ENCODE data around the gene ANKH. TPM values are rescaled to one million over a fixed set of nuclear protein-coding genes. Genes with fewer than 3 reads are reported as not detected.

ANKH gene
- total RNA-seq, 1 experiment from 2014 or later: 4.7 TPM

DNA sequence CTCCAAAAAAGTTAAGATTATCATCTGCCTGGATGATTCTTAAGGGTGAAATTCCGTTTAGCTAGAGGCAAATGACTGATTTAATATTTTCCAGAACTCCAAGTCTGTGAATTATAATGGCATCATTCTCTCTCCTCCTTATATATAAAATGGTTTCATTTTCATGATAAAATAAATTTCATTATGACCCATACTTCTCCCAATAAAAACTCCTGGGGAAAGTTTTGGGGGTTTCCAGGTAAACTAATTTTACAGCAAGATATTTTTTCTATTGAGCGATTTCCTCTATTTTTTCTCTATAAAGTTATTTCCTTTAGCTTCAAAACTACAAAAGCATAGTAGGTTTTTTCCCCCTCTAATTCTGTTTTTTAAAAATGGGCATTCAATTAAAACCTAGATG lies 214.7 kb downstream of the ANKH start:
- POLR2A ChIA-PET: no interaction called here
- intact Hi-C loops (cut with micrococcal nuclease; ENCODE audit: unreplicated experiment): no loop called here
- DNase-seq: no peak

GRCh38 chr5:14655146-14655741 lies 216.3 kb downstream of the ANKH start:
- BruUV-seq (replicated peaks): no TSS peak
- Mint-ChIP-seq H3K4me1 (ENCODE audit: low read depth, unreplicated experiment) (no peaks in the 10 kb centered on the region), H3K27ac (ENCODE audit: unreplicated experiment) (no peak overlapping the region), H3K4me3 (ENCODE audit: unreplicated experiment) (no peak overlapping the region), H3K36me3 (ENCODE audit: insufficient read depth, unreplicated experiment) (no peaks in the 10 kb centered on the region), H3K9me3 (ENCODE audit: unreplicated experiment) (no peaks in the 10 kb centered on the region), H3K27me3 (ENCODE audit: insufficient read depth, unreplicated experiment) (peaks cover 14% of the 10 kb centered on the region)
- ChIA-PET POLR2A (no interaction called here), CTCF (interaction anchor here (0.6 to 1.3 kb wide), 2 partner anchors 30 to 143 kb away, joined by 4 to 6 read pairs; no protein-coding TSS in a partner anchor)
- Histone ChIP-seq H3K4me1 (no peaks in the 10 kb centered on the region), H3K9me3 (no peaks in the 10 kb centered on the region), H3K4me3 (ENCODE audit: low read depth, low read length) (no peak overlapping the region), H3K27me3 (replicated peaks; ENCODE audit: control insufficient read depth, insufficient read depth, low read length) (no peaks in the 10 kb centered on the region), H3K36me3 (ENCODE audit: control insufficient read depth, insufficient read depth, low read length) (no peaks in the 10 kb centered on the region)
- DNase-seq: no peak
- intact Hi-C loops (cut with micrococcal nuclease; ENCODE audit: unreplicated experiment): no loop called here
- TF ChIP-seq, protein P1, sequence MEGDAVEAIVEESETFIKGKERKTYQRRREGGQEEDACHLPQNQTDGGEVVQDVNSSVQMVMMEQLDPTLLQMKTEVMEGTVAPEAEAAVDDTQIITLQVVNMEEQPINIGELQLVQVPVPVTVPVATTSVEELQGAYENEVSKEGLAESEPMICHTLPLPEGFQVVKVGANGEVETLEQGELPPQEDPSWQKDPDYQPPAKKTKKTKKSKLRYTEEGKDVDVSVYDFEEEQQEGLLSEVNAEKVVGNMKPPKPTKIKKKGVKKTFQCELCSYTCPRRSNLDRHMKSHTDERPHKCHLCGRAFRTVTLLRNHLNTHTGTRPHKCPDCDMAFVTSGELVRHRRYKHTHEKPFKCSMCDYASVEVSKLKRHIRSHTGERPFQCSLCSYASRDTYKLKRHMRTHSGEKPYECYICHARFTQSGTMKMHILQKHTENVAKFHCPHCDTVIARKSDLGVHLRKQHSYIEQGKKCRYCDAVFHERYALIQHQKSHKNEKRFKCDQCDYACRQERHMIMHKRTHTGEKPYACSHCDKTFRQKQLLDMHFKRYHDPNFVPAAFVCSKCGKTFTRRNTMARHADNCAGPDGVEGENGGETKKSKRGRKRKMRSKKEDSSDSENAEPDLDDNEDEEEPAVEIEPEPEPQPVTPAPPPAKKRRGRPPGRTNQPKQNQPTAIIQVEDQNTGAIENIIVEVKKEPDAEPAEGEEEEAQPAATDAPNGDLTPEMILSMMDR (IDR thresholded peaks at IDR 0.05; ENCODE audit: insufficient read depth in 1 of 2, low read depth in 1 of 2, low read length in 1 of 2, severe bottlenecking in 1 of 2, unreplicated experiment in 1 of 2): no peak

More for the DNA sequence above, 214.7 kb downstream of the ANKH start:
- Mint-ChIP-seq H3K4me3 (ENCODE audit: unreplicated experiment) (no peak overlapping the region), H3K4me1 (ENCODE audit: low read depth, unreplicated experiment) (no peaks in the 10 kb centered on the region), H3K27me3 (ENCODE audit: insufficient read depth, unreplicated experiment) (peaks cover 5% of the 10 kb centered on the region), H3K9me3 (ENCODE audit: unreplicated experiment) (no peaks in the 10 kb centered on the region), H3K27ac (ENCODE audit: unreplicated experiment) (no peak overlapping the region), H3K36me3 (ENCODE audit: insufficient read depth, unreplicated experiment) (no peaks in the 10 kb centered on the region)
- H3K27me3 ChIP-seq (replicated peaks; ENCODE audit: control insufficient read depth, insufficient read depth, low read length): no peaks in the 10 kb centered on the region
- H3K4me3 ChIP-seq (ENCODE audit: low read depth, low read length): no peak overlapping the region
- no peaks in the 10 kb centered on the region for H3K4me1 ChIP-seq
- H3K9me3 ChIP-seq: no peaks in the 10 kb centered on the region
- H3K36me3 ChIP-seq (ENCODE audit: control insufficient read depth, insufficient read depth, low read length): no peaks in the 10 kb centered on the region
- TF ChIP-seq, protein P1 (IDR thresholded peaks at IDR 0.05; ENCODE audit: insufficient read depth in 1 of 2, low read depth in 1 of 2, low read length in 1 of 2, severe bottlenecking in 1 of 2, unreplicated experiment in 1 of 2): no peak
- BruUV-seq (replicated peaks): no TSS peak
- CTCF ChIA-PET: no interaction called here

Small RNA genes lying within 50 kb of the gene (microRNA-seq; reads per million reads assigned to microRNA genes)
- not detected for gene MIR4637

Other genes with a start within 250 kb of the ANKH start
- 38.6 and 42.6 TPM in 2 replicates for gene OTULIN, start 207.1 kb downstream of the ANKH start, total RNA-seq (2022)

Data from Caco-2 (cell line).